NCI-H82 (cell line): Measurements from ENCODE around the gene ELL.

Experiments used
- DNase-seq: peaks from one replicate; lab custom pipeline; 2025; lab: John Stamatoyannopoulos, UW

Gene ELL

DNA sequence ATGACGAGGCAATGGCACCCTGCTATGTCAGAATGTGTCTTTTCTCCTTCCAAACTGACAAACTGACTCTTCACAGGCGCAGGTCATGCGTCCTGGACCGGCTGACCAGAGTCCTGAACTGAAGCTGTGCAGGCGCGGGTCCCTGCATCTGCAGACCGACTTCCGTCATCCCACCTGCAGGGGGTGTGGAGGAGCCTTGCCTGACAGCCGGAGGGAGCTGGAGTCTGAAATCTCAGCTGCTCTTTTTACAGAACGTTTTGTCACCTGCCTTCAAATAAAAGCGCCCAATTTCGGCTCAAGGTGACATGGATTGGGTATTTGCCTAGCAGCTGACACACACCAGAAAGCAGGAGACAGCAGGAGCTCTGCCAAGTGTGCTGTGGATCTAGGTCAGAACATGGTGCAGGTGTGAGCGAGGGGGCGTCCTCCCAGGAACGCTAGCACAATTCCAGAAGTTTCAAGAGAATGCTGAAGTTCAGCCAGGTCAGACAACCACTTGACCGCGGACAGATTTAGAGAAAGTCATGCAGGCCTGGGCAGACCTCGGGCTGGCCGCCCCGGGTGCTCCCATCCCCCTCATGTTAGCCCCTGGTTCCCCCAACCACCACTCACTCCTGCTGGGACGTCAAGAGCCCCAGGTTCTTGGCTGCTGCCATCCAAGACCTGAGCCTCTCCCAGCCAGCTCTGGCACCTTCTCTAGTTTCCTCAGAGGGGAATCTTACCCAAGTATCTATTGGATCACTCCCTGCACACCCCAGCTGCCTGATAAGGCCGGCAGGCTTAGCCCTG lies 32.8 kb downstream of the ELL start:
- peak; percentile 55 for DNase-seq

DNA sequence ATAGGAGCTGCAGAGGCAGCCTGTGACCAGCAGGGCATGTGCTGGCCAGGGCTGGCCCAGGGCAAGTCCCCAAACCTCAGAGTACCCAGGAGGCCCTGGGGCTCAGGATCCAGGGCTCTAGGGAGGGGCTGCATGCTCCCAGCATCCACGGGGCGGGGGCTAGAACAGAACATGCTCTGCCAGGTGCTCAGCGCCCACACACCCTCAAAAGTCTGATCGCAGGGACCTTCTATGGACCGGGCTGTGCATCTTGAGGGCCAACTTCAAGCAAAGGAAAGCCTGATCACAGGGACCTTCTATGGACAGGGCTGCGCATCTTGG lies 33.5 kb downstream of the ELL start:
- DNase-seq = no peak

DNA sequence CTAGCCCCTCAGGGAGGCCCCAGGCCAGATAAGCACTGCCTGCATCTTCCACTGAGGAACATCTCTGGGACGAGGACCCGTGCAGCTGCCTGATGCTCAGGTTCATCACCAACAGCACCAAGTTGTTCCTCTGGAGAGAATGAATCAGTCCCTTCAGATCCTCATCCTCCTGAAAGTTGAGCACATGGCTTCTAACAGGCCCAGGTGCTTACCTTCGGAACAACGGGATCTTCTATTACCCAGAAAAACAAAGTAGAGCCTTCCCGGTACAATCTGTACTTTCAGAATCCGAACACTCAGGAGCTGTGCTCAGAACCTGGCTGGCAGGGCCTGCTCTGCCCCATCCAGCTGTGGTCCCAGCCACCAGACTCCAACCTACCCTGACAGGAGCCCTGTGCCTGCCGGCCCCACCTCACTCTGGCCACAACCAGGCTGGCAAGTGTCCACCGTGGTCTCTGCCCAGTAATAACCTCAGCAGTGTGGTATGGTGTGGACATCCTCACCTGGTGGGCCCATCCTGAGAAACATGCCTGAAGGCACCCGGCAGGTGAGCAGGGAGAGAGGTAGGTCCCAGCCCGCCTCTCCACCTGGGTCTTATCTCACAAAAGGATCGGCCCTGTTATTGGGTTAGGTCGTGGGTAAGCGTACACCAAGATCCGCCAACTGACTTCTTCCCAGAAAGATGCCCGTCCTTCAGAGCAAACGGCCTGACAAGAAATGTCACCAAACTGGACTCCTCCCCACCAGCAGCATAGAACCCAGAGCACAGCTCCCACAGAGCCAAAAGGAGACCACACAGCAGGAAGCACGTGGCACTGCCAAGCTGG lies 34.1 kb downstream of the ELL start:
- DNase-seq = no peak

DNA sequence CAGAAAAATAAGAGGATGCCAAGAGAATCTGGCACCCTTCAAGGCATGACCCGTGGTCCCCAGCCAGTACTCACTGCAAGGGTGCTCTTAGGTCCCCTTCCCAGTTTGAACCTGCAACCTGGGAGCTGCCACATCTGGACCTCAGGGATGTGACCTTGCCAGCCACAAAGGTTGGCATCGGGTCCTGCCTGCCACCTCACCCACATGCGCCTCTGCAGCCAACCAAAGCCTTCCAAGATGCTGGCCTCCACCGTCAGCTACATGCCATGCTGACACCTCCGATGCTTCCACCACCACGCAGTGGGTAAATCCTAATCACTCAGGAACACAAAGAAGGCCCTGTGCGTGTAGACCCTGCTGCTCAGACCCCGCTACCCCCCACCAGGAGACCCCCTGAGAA lies 35.1 kb downstream of the ELL start:
- DNase-seq = no peak

DNA sequence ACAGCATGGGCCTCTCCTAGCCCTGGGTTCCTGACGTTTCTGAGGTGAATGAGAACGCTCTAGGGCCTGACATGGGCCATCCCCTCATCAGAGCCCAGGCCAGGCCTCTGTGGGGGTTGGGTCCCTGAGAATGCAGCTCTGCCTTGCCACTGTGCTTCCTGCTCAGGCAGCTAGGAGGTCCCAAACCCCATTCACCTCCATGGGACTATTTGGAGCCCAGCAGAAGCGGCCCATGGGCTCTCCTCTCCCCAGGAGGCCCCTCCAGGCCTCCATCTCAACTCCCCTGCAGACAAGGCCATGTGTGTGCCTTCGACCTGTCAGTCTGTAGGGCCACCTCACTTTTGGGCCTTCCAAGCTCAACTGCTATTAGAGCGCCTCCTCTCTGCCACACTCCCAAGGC lies 36.9 kb downstream of the ELL start:
- no peak for DNase-seq

DNA sequence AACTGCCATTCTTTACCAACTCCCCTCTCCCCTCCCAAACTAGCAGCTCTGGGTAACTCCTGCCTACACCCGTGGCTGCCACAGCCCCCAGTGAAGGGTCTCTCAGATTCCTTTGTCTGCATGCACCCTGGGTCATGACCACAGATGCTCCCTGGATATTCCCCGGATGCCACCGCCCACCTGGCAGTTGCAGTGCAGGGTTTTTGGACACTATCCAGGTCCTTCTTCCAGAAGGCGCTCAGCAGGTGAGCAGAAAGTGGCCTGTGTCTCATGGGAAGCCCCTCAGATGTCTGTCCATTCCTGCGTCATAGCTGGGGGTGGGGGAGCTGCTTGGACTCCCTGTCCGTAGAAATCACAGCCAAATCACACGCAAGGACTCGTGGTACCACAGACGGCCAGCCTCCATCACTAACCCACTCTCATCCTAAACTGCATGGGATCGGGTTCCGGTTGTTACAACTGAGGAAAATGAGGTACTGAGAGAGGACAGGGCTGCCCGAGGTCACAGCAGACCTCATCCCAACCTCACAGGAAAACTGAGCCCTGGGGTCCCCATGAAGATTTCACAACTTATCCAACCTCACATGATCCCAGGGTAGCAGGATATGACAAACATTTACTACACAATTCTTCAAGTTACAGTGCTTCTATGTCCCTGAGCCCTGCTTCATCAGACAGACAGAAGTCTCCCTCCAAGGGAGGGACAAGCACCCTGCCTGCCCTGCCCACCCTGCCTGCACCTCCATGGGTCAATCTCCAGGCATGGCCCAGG lies 38.6 kb downstream of the ELL start:
- no peak for DNase-seq

DNA sequence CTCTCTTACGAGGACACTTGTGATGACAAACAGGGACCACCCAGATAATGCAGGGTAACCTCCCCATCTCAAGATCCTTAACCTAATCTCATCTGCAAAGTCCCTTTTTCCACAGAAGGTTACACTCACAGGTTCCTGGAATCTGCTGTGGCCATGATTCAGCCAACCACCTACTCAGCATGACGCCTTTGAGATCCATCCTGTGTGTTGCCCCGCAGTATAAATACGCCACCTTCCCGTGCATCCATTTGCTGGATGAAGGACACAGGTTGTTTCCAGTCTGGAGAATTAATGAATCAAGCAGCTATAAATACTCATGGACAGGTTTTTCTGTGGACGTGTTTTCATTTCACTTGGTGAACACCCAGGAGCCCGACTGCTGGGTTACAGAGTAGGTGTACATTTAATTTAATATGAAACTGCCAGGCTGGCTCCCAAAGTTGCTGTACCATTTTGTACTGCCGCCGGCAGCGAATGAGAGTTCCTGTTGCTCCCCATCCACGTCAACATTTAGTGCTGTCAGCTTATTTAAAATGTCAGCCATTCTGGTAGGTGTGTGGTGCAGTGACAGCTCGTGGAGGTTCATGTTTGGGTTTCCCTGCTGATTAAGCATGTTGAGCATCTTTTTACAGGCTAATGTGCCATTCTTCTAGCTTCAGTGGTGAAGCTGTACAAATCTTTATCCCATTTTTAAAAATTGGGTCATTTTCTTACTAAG lies 40.2 kb downstream of the ELL start:
- no peak for DNase-seq

DNA sequence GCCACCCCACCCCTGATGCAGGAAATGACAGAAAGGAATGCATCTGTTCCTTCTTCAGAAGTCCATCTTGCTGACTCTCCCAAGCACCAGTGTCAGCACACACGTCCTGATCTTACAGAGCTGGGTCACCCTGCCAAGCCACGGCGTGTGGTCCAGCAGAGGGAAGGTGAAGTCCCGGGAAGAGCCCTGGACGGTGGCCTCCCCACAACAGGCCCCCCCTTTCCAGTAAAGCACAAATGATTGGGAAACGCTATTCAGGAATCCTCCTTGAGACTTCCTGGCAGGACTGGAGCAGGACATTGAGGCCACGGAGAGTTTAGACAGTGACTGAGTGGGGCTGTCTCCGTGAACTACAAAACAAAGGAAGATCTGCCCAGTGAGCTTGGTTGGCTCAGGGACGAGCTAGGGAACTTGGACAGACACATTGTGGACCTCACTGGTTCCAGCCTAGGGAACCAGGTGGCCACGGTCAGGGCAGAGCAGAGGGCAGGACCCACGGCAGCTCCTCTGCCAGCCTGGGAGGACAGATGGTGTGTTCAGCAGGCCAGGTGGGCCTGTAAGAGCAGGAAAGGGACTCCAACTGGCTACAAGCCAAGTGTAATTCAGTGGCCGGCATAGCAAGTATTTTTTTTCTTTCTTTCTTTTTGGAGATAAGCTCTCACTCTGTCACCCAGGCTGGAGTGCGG lies 41.7 kb downstream of the ELL start:
- DNase-seq = peak; percentile 81

DNA sequence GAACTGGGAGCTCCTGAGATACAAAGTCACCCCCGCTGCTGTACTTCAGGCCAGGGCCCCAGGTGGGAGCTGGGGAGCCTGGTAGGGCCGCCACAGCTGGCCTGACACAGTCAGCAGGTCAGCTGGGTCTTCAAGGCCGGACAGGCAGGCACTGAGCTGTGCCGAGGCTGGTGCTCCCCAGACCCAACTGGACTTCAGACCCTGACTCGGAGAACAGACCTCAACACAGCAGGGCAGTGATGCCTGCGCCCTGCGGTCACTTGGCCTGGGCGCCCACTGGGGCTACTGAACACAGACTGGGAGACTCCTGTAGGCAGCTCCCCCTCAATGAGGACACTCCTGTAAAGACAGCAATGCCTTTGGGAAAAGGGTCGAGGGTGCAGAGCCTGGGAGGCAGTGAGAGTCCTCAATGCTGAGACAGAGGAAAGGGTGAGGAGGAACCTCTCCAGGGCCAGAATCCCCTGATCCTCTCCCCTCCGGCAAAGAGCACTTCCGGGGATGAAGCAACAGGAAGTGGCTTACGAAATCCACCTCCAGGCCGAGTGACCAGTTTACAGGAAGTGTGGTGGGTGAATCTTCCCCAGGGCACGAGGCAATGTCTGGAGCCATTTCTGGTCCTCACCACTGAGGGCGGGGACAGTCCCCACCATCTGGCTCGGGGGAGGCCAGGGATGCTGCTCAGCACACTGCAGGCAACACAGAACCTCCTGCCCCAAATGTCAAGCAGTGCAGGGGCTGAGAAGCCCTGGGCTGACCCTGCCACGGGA lies 43.1 kb downstream of the ELL start:
- peak; percentile 72 for DNase-seq

DNA sequence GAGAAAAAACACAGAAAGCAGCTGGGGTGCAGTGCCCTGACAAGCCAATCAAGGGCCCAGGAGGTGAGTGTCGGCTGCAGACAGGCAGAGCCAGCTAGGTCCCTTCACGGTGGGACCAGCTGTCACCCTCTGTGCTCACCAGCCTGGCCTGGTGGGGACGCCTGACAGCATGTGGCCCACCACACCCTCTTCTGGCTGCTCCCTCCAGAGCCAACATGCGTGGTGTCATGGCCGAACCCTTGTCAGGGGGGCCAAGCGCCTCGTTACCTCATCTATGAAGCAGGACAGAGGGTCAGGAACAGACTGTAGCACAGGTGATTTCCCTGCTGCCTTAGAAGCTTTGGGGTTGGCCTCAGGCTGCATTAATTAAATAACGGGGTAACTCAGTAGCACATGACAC lies 43.9 kb downstream of the ELL start:
- DNase-seq = peak; percentile 82

DNA sequence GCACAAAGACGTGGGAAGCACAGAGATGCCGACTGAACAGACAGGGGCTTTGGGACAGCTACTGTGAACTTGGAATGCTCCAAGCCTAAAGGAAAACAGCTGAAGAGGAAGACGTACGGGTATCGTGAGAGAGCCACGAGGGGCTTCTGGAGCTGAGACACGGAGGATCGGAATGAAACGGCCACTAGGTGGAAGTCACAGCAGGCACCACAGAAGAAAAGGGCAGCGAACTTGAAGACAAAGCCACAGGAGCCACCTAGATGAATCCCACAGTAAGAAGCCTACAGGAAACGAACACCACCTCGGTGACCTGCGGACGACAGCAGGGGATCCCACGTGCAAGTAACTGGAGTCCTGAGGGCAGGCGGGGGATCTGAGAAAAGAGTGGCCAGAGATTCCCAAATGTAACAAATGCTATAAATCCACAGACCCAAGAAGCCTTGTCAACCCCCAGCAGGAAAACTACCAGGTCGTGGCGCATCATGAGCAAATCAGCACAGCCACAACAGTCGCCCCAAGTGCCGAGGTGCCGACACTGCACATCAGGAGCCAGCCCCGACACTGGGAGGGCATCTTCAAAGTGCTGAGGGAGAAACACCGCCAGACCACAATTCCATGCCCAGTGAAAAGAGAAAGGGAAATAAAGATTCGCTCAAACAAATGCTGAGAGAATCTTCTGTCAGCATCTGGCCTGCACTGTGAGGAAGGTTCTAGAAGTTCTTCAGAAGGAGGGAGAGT lies 44.7 kb downstream of the ELL start:
- DNase-seq = no peak

DNA sequence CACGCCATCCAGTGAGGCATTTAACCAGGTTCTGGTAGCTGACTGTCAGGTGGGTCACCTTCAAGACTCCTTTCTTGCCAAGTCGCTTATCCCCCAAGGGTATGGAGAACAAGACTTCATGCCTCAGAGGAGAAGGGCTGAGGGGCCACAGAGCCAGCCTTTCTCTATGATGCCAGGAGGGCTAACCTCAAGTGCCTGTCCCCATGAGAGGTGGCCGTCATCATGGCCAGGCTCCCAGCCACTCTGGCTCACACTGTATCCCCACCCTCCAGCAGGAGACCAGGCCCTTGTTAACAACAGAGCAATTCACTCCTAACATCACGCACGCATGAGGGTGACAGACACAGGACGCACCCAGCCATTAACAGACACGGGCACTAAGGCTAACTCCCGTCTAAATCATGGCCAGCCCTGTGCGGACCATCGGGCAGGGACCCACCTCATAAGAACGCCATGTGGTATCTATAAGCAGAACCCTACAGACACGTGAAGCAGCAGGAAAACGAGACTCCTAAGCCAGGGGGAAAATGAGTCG lies 45.3 kb downstream of the ELL start:
- no peak for DNase-seq

DNA sequence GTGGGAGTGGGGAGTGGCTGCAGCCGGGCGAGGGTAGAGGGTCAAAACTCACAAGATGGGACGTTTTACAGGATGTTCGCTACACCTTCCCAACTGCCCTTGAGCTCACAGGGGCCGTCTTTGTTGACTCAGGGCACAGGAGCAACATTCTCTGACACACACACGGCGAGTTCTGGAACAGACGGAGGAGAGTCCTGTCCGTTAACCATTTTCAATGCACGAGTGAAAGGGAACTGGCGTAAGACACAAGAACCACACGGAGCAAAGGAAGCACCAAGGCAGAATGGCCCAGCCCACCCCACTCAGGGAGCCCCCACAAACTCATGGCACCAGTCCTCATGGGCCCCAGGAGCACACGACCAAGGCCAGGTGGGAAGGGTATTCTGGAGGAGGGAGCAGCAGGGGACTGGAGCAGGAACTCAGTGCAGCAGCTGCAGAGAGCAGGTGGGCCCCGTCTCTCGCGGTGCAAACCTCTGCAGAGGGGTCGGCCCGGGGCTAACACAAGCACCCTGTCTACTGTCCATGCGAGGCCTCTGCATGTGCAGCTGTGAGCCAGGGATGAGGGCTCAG lies 46.0 kb downstream of the ELL start:
- no peak for DNase-seq

DNA sequence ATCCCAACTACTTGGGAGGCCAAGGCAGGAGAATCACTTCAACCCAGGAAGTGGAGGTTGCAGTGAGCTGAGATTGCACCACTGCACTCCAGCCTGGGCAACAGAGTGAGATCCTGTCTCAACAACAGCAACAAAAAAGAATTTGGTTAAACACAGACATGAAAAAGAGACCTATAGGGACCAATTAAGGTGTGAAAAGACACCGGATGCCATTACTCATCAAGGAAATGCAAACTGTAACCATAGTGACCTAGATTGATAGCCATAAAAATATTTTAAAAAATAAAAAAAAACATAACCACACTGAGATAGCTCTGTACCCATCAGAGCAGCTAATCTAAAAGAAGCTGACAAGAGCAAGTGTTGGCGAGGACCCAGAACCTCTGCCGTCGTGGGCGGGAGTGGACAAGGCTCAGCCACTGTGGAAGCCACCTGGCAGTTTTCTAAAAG lies 46.8 kb downstream of the ELL start:
- DNase-seq = no peak

DNA sequence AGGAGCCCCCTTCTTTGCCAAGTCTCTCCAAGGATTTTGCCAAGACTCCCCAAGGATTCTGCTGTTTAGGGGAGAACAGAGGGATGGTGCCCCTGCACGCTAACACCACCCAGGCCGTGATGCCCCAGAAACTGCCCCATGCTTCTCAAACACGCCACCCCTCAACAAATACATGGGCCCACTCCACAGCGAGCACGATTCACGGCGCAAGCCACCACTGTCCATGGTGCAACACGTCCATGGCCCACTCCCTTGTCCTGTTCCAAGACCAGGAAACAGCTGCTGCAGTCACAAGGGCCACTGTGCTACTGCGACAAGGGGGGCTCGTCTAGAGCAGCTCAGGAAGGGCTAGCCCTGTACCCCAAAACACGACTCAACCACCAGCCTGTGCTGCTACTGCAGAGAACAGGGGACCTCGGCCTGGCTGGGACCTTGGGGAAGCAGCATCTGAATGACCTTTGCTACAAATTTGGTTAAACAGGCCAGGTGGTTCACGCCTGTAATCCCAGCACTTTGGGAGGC lies 47.4 kb downstream of the ELL start:
- DNase-seq = no peak

DNA sequence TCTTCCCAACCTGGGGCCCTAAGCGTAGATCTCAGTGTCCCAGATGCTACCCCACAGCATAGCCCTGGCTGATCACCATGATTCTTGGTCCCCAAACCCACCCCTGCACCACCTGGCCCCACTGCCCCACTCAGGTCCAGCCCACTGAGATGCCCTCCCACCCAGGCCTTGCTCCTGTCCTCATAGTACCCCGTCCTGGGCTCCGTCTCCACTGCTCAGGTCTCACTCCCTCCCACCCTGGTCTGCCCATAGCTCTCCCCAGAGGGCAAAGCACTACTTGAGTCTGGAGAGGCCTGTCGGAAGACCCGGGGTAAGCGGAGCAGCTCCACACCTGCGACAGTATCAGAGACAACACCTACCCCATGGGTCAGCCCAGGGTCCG lies 48.2 kb downstream of the ELL start:
- no peak for DNase-seq

DNA sequence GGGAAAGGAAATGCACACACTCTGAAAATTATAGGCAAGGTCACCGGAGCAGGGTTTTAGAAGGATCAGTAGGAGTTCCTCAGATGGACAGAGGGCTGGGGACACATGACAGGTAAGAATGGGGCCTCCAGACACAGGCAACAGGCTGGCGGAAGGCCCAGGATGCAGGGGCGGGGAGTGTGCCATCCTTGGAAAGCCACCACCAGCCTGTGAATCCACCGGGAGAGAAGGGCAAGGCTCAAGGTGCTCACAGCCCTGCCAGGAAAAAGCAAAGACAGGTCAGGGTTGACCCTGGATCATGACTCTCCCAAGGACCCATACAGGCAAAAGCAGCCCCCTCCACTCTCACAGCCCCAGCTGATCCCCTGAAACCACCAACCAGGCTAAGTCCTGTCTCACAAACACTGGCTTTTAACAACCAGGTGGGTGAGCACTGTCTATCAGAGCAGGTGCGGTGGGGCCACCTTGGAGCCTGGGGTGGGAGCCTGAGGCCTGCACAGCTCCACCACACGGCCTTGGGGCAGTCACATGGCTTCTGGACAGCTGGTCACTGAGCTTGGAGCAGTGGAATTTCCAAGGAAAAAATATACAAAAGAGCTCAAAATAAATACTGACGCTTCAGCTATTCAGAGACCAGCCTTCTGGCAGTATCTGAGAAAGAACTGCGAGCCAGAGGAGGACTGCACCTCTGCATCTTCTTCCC lies 48.7 kb downstream of the ELL start:
- no peak for DNase-seq

DNA sequence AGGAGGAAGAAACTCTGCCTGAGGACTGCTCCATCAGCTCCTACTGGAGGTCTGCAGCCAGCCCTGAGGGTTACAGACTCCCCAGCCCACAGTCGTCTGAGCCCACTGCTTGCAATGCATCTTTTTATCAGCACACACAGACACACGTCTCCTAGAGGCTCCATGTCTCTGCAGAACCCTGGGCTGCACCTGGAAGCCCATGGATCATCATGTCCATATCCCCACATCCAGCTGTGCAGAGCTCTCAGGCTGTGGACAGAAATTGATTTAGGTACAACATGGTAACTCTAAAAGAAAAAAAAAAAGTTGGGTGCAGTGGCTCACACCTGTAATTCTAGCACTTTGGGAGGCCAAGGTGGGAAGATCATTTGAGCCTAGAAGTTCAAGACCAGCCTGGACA lies 51.1 kb downstream of the ELL start:
- no peak for DNase-seq
